Neural progenitor cell (in vitro differentiated cells): Measurements from ENCODE around the gene FAT2. TPM values are rescaled to one million over a fixed set of nuclear protein-coding genes. Genes with fewer than 3 reads are reported as not detected.

Source experiments
- DNase-seq: peaks from one replicate; pipeline ENCODE4 v3.0.0-alpha.2; 2016; ENCODE audit warnings: low spot score
- H2AFZ ChIP-seq: fragments of 200-600 bp; sonication (generic); replicated peaks from 2 replicates; pipeline ENCODE4 v1.6.1; 2016; ENCODE audit warnings: antibody characterized with exemption
- H3F3A ChIP-seq: fragments of 200-600 bp; sonication (generic); 2 replicates; pipeline ENCODE4 v1.6.1; 2016; ENCODE audit warnings: antibody characterized with exemption, low read depth
- H3K27ac ChIP-seq: fragments of 200-600 bp; sonication (generic); 2 replicates; pipeline ENCODE4 v1.5.1; 2016; ENCODE audit warnings: mild to moderate bottlenecking
- H3K27me3 ChIP-seq: fragments of 200-600 bp; sonication (generic); 2 replicates; pipeline ENCODE4 v1.6.1; 2016; ENCODE audit warnings: mild to moderate bottlenecking, moderate library complexity
- H3K36me3 ChIP-seq: fragments of 200-600 bp; sonication (generic); 2 replicates; pipeline ENCODE4 v1.5.1; 2016
- H3K4me1 ChIP-seq: fragments of 200-600 bp; sonication (generic); 2 replicates; pipeline ENCODE4 v1.6.1; 2016; ENCODE audit warnings: mixed run types
- H3K4me2 ChIP-seq: fragments of 200-600 bp; sonication (generic); 2 replicates; pipeline ENCODE4 v1.6.1; 2016
- H3K4me3 ChIP-seq: fragments of 200-600 bp; sonication (generic); 2 replicates; pipeline ENCODE4 v1.5.1; 2016
- H3K79me2 ChIP-seq: fragments of 200-600 bp; sonication (generic); 2 replicates; pipeline ENCODE4 v1.6.1; 2016; ENCODE audit warnings: low read depth
- H3K9ac ChIP-seq: fragments of 200-600 bp; sonication (generic); 2 replicates; pipeline ENCODE4 v1.6.1; 2016
- H3K9me3 ChIP-seq: fragments of 200-600 bp; sonication (generic); 2 replicates; pipeline ENCODE4 v1.5.1; 2016; ENCODE audit warnings: low read depth
- H4K20me1 ChIP-seq: fragments of 200-600 bp; sonication (generic); 2 replicates; pipeline ENCODE4 v1.6.1; 2016; ENCODE audit warnings: low read depth
- H3K27ac Mint-ChIP-seq: 3 replicates; pipeline ENCODE4 v1.8.0; 2021; ENCODE audit warnings: mixed read lengths
- H3K27me3 Mint-ChIP-seq: 2 replicates; pipeline ENCODE4 v1.8.0; 2022; ENCODE audit warnings: low read depth, mild to moderate bottlenecking, inconsistent platforms, moderate library complexity, mixed read lengths; ENCODE audit not compliant: insufficient read depth
- H3K36me3 Mint-ChIP-seq: 3 replicates; pipeline ENCODE4 v1.8.0; 2021; ENCODE audit warnings: mixed read lengths
- H3K4me1 Mint-ChIP-seq: 3 replicates; pipeline ENCODE4 v1.8.0; 2021; ENCODE audit warnings: mixed read lengths
- H3K4me3 Mint-ChIP-seq: 3 replicates; pipeline ENCODE4 v1.8.0; 2021; ENCODE audit warnings: mild to moderate bottlenecking, moderate library complexity, mixed read lengths
- H3K9me3 Mint-ChIP-seq: 3 replicates; pipeline ENCODE4 v1.8.0; 2020; ENCODE audit warnings: mixed read lengths
- EZH2 ChIP-seq: fragments of 200-600 bp; sonication (generic); IDR thresholded peaks from 2 replicates; pipeline ENCODE4 v1.6.1; 2017; ENCODE audit warnings: antibody characterized with exemption, mild to moderate bottlenecking, moderate library complexity
- EZH2phosphoT487 ChIP-seq: fragments of 200-600 bp; sonication (generic); IDR thresholded peaks from 2 replicates; pipeline ENCODE4 v1.6.1; 2017; ENCODE audit warnings: antibody characterized with exemption
- total RNA-seq: library from RNA; depleted of rRNA; stranded (reverse); fragments of >200 nt; gene quantifications from 2 replicates; pipeline ENCODE4 v1.2.3, GENCODE V29; 2015; ENCODE audit warnings: low replicate concordance
- TF ChIP-seq, protein P1 (sequence below): fragments of 200-600 bp; sonication (generic); IDR thresholded peaks from 2 replicates; pipeline ENCODE4 v1.5.1; 2017; ENCODE audit warnings: antibody characterized with exemption, mild to moderate bottlenecking

FAT2 gene, protein sequence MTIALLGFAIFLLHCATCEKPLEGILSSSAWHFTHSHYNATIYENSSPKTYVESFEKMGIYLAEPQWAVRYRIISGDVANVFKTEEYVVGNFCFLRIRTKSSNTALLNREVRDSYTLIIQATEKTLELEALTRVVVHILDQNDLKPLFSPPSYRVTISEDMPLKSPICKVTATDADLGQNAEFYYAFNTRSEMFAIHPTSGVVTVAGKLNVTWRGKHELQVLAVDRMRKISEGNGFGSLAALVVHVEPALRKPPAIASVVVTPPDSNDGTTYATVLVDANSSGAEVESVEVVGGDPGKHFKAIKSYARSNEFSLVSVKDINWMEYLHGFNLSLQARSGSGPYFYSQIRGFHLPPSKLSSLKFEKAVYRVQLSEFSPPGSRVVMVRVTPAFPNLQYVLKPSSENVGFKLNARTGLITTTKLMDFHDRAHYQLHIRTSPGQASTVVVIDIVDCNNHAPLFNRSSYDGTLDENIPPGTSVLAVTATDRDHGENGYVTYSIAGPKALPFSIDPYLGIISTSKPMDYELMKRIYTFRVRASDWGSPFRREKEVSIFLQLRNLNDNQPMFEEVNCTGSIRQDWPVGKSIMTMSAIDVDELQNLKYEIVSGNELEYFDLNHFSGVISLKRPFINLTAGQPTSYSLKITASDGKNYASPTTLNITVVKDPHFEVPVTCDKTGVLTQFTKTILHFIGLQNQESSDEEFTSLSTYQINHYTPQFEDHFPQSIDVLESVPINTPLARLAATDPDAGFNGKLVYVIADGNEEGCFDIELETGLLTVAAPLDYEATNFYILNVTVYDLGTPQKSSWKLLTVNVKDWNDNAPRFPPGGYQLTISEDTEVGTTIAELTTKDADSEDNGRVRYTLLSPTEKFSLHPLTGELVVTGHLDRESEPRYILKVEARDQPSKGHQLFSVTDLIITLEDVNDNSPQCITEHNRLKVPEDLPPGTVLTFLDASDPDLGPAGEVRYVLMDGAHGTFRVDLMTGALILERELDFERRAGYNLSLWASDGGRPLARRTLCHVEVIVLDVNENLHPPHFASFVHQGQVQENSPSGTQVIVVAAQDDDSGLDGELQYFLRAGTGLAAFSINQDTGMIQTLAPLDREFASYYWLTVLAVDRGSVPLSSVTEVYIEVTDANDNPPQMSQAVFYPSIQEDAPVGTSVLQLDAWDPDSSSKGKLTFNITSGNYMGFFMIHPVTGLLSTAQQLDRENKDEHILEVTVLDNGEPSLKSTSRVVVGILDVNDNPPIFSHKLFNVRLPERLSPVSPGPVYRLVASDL (N-terminal part only)
- 0.36 and 0.37 TPM in 2 replicates for total RNA-seq

DNA sequence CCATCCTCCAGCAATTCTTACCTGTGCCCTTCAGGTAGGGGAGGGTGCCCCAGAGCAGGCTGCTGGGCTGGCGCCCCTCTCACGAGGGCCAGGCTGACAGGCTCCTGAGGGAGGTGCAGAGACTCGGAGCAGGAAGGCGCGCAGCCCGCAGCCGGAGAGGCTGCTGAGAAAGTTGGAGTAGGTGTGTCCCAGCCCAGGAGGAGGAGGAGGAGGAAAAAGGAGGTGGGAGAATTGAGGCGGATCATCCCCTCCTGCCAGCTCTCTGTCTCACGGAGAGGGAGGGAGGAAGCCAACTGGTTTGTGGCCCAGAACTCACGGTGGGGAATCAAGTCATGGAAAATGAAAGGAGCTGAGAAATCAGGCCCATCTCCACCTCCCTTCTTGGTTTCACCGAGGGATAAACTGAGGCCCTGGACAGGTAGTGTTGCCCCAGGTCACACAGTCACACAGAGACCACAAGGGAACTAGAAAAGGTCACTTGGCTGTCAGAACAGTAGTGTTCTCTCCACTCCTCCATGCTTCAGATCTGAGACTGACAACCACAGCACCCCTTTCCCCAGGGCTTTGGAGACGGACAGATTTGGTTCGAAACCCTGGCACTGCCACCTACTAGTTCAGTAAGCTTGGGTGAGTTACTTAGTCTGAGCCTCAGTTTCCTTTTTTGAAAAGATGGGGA lies at the start of gene FAT2:
FAT2 (minus strand) TSS at position 188 of the 676 bp plus-strand sequence. CDS start 22,400 bp downstream, outside the sequence.
- Histone ChIP-seq H3K79me2 (no peaks in the 10 kb centered on the region), H3K4me2 (peak within 1 kb of the TSS; percentile 68), H3K27me3 (peaks cover 10% of the 10 kb centered on the region), H3F3A (peaks cover 2% of the 10 kb centered on the region), H3K36me3 (no peaks in the 10 kb centered on the region), H3K27ac (no peak within 1 kb of the TSS), H4K20me1 (no peaks in the 10 kb centered on the region), H3K4me3 (peak within 1 kb of the TSS; percentile 22), H3K9me3 (no peaks in the 10 kb centered on the region), H3K4me1 (peaks cover 16% of the 10 kb centered on the region), H2AFZ (peak within 1 kb of the TSS; percentile 66), H3K9ac (no peak within 1 kb of the TSS)
- Mint-ChIP-seq H3K27ac (peak within 1 kb of the TSS; percentile 63), H3K9me3 (no peaks in the 10 kb centered on the region), H3K4me3 (no peak within 1 kb of the TSS), H3K27me3 (peaks cover 9% of the 10 kb centered on the region), H3K36me3 (no peaks in the 10 kb centered on the region), H3K4me1 (peaks cover 10% of the 10 kb centered on the region)
- peak; percentile 44 for DNase-seq
- TF ChIP-seq, protein P1, sequence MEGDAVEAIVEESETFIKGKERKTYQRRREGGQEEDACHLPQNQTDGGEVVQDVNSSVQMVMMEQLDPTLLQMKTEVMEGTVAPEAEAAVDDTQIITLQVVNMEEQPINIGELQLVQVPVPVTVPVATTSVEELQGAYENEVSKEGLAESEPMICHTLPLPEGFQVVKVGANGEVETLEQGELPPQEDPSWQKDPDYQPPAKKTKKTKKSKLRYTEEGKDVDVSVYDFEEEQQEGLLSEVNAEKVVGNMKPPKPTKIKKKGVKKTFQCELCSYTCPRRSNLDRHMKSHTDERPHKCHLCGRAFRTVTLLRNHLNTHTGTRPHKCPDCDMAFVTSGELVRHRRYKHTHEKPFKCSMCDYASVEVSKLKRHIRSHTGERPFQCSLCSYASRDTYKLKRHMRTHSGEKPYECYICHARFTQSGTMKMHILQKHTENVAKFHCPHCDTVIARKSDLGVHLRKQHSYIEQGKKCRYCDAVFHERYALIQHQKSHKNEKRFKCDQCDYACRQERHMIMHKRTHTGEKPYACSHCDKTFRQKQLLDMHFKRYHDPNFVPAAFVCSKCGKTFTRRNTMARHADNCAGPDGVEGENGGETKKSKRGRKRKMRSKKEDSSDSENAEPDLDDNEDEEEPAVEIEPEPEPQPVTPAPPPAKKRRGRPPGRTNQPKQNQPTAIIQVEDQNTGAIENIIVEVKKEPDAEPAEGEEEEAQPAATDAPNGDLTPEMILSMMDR, result no peak
- no peak for TF ChIP-seq EZH2
- no peak for TF ChIP-seq EZH2phosphoT487

DNA sequence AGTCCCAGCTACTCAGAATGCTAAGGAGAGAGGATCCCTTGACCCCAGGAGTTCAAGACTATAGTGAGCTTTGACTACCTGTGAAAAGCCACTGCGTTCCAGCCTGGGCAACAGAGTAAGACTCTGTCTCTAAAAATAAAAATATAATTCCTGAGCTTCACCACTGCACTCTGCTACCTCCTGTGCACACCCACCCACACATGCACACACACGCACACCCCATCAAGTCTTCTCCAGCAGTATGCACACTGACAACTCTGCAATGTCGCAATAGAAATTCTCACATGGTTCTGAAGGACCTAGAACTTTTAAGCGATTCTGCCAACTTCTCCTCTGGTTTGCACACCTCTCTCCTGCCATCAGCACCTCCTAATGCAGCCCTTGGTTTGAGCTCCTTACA lies 47.5 kb upstream of the FAT2 start:
- Histone ChIP-seq H3F3A (no peaks in the 10 kb centered on the region), H3K79me2 (no peaks in the 10 kb centered on the region), H4K20me1 (no peaks in the 10 kb centered on the region), H3K4me1 (no peaks in the 10 kb centered on the region), H2AFZ (no peak overlapping the region), H3K36me3 (no peaks in the 10 kb centered on the region), H3K4me2 (no peak overlapping the region), H3K9ac (no peak overlapping the region), H3K27me3 (no peaks in the 10 kb centered on the region), H3K27ac (no peak overlapping the region), H3K4me3 (no peak overlapping the region), H3K9me3 (no peaks in the 10 kb centered on the region)
- Mint-ChIP-seq H3K9me3 (no peaks in the 10 kb centered on the region), H3K36me3 (no peaks in the 10 kb centered on the region), H3K27me3 (peaks cover 2% of the 10 kb centered on the region), H3K4me3 (no peak overlapping the region), H3K4me1 (no peaks in the 10 kb centered on the region), H3K27ac (no peak overlapping the region)
- no peak for DNase-seq
- TF ChIP-seq EZH2phosphoT487, result no peak
- TF ChIP-seq EZH2, result no peak
- TF ChIP-seq, protein P1, result no peak

DNA sequence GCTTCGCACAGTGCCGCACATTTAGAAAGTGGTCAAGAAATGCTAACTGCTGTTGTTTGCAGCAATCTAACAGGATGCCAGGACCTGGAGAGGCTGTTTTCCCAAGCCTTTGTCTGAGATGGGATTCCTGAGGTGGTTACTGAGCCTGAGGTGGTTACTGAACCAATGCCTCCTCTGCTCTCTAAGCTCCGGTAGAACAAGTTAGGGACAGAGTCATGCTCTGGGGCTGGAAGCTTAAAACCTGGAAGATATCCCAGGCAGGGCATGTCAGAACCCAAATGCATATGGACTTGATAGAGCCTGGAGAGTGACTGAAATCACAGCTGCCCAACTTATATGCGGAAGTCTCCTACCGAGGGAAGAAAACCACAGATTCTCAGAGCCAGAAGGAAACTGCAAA lies 46.5 kb upstream of the FAT2 start:
- H3K79me2 ChIP-seq, result no peaks in the 10 kb centered on the region
- H2AFZ ChIP-seq, result peak overlapping the region; percentile 58
- no peak for TF ChIP-seq EZH2phosphoT487
- no peaks in the 10 kb centered on the region for H3K4me1 ChIP-seq
- no peak overlapping the region for H3K27ac ChIP-seq
- H3K4me3 ChIP-seq, result no peak overlapping the region
- no peaks in the 10 kb centered on the region for H3F3A ChIP-seq
- Mint-ChIP-seq H3K4me1 (no peaks in the 10 kb centered on the region), H3K4me3 (no peak overlapping the region), H3K9me3 (no peaks in the 10 kb centered on the region), H3K27ac (no peak overlapping the region), H3K27me3 (peaks cover 2% of the 10 kb centered on the region), H3K36me3 (no peaks in the 10 kb centered on the region)
- no peak overlapping the region for H3K4me2 ChIP-seq
- no peak overlapping the region for H3K9ac ChIP-seq
- DNase-seq, result no peak
- H3K9me3 ChIP-seq, result no peaks in the 10 kb centered on the region
- H3K27me3 ChIP-seq, result no peaks in the 10 kb centered on the region
- H4K20me1 ChIP-seq, result no peaks in the 10 kb centered on the region
- H3K36me3 ChIP-seq, result no peaks in the 10 kb centered on the region
